Activated naive CD8-positive, alpha-beta T cell treated with anti-CD3 and anti-CD28 coated beads, Interleukin-2, amount 10 ng/mL, durations not matched to agents 7 days and 5 days (primary cell): Measurements from ENCODE around the gene ZSCAN32. TPM values are rescaled to one million over a fixed set of nuclear protein-coding genes. Genes with fewer than 3 reads are reported as not detected.

ENCODE experiments used
- ATAC-seq: fragments of 150-1000 bp; cut with Tn5 transposase; one replicate; pipeline ENCODE4 v1.10.0; 2021; ENCODE audit warnings: low read depth, moderate library complexity
- POLR2A ChIA-PET: fragments of 350-600 bp; sonication (Branson Sonifier 250); formaldehyde crosslinking; loops from one replicate; lab custom pipeline; 2021; ENCODE audit warnings: antibody characterized with exemption; lab: Charles Lee
- DNase-seq: peaks from one replicate; pipeline ENCODE4 v3.0.0; 2021
- H3K27ac Mint-ChIP-seq: one replicate; pipeline ENCODE4 v1.8.0; 2022; ENCODE audit warnings: mild to moderate bottlenecking, mixed read lengths
- H3K27me3 Mint-ChIP-seq: one replicate; pipeline ENCODE4 v1.8.0; 2022; ENCODE audit warnings: mild to moderate bottlenecking, moderate library complexity, mixed read lengths
- H3K36me3 Mint-ChIP-seq: one replicate; pipeline ENCODE4 v1.8.0; 2021; ENCODE audit warnings: mild to moderate bottlenecking, mixed read lengths
- H3K4me1 Mint-ChIP-seq: one replicate; pipeline ENCODE4 v1.8.0; 2021; ENCODE audit warnings: mixed read lengths
- H3K4me3 Mint-ChIP-seq: one replicate; pipeline ENCODE4 v1.8.0; 2022; ENCODE audit warnings: mild to moderate bottlenecking, moderate library complexity, mixed read lengths
- H3K9me3 Mint-ChIP-seq: one replicate; pipeline ENCODE4 v1.8.0; 2021; ENCODE audit warnings: mixed read lengths
- total RNA-seq, 2 experiments: library from RNA; stranded (reverse); gene quantifications; one replicate each; pipeline ENCODE4 v1.2.3, GENCODE V29; 2021

ZSCAN32 gene
- total RNA-seq, 2 experiments from 2014 or later = 20.5 to 22.5 TPM

DNA sequence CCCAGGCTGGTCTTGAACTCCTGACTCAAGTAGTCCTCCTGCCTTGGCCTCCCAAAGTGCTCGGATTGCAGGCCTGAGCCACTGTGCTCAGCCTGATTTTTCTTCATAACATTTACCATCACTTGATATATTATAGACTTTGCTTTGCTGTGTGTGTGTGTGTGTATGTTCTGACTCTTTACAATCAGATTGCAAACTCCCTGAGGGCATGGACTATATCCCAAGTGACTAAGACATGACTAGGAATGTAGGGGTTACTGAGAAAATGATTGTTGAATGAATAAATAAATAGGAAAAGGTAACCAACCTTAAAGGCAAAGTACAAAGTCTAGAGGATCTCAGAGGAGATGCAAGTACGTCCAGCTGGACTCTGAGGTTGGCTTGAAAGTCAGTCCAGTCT is 54.8 kb downstream of the ZSCAN32 start:
- Mint-ChIP-seq H3K4me3 (no peak overlapping the region), H3K9me3 (peaks cover 6% of the 10 kb centered on the region), H3K27me3 (no peaks in the 10 kb centered on the region), H3K36me3 (no peaks in the 10 kb centered on the region), H3K4me1 (no peaks in the 10 kb centered on the region), H3K27ac (no peak overlapping the region)
- no peak for ATAC-seq
- POLR2A ChIA-PET = no interaction called here
- no peak for DNase-seq

Other genes starting within 250 kb of the ZSCAN32 start
- not detected for gene OR1F1, start 212.8 kb downstream of the ZSCAN32 start, total RNA-seq
- 10 to 100 TPM; 16.5 to 19.5 TPM for gene ZNF200, start 165.8 kb downstream of the ZSCAN32 start, total RNA-seq
- under 1 TPM; 0.23 to 0.39 TPM for gene MEFV, start 144.4 kb downstream of the ZSCAN32 start, total RNA-seq
- 10 to 100 TPM; 34.7 to 36.7 TPM for gene ZNF263, start 117.5 kb downstream of the ZSCAN32 start, total RNA-seq
- gene TIGD7, start 95.6 kb downstream of the ZSCAN32 start, total RNA-seq = 10 to 100 TPM; 10.3 to 12.1 TPM
- 10 to 100 TPM; 63.6 to 63.8 TPM for gene ZNF75A, start 95.5 kb downstream of the ZSCAN32 start, total RNA-seq
- not detected for gene OR2C1, start 45.1 kb downstream of the ZSCAN32 start, total RNA-seq
- gene ZNF174, start 211 bp upstream of the ZSCAN32 start, total RNA-seq = 10 to 100 TPM; 15.5 to 16.0 TPM
- gene ZNF597, start 42.5 kb upstream of the ZSCAN32 start, total RNA-seq = 1 to 10 TPM; 3.6 to 4.2 TPM
- 10 to 100 TPM; 54.0 to 54.6 TPM for gene NAA60, start 42.7 kb upstream of the ZSCAN32 start, total RNA-seq
- gene C16orf90, start 94.5 kb upstream of the ZSCAN32 start, total RNA-seq = not detected
- 10 to 100 TPM; 22.9 to 26.8 TPM for gene CLUAP1, start 100.0 kb upstream of the ZSCAN32 start, total RNA-seq
- gene NLRC3, start 176.4 kb upstream of the ZSCAN32 start, total RNA-seq = 10 to 100 TPM; 95.9 to 97.4 TPM
- 10 to 100 TPM; 16.8 to 16.9 TPM for gene SLX4, start 210.6 kb upstream of the ZSCAN32 start, total RNA-seq